Thoracic aorta (tissue), 2 donors: Measurements from ENCODE around the gene CHD1L. TPM values are rescaled to one million over a fixed set of nuclear protein-coding genes. Genes with fewer than 3 reads are reported as not detected.
A peak's percentile ranks its signal among the peaks of the same experiment; 100 is the strongest.
"Not testable (repeated sequence)": the region's sequence is repeated elsewhere in the genome, so short reads cannot be mapped to it uniquely, and the experiment has no call there.

ENCODE experiments used
- ATAC-seq: fragments of 150-250 bp; one replicate; pipeline ENCODE4 v1.8.0; 2017; ENCODE audit warnings: low read depth; ENCODE audit not compliant: insufficient number of reproducible peaks, low FRiP score
- DNase-seq: peaks from one replicate; pipeline ENCODE4 v3.0.0-alpha.2; 2020; ENCODE audit warnings: low spot score
- H3K27ac ChIP-seq, 2 donors: fragments of 200-600 bp; sonication (generic); 1 replicate in 1 of 2; 2 replicates in 1 of 2; pipeline ENCODE4 v1.5.1; 2016; ENCODE audit warnings: mild to moderate bottlenecking in 2 of 2, moderate library complexity in 2 of 2
- H3K27me3 ChIP-seq: fragments of 200-600 bp; sonication (generic); replicated peaks from 2 replicates; pipeline ENCODE4 v1.6.0; 2016; ENCODE audit warnings: mild to moderate bottlenecking; ENCODE audit not compliant: insufficient read depth
- H3K36me3 ChIP-seq: fragments of 200-600 bp; sonication (generic); one replicate; pipeline ENCODE4 v1.5.1; 2016
- H3K4me1 ChIP-seq, 2 donors: fragments of 200-600 bp; sonication (generic); 1 replicate in 1 of 2; 2 replicates in 1 of 2; pipeline versions ENCODE4 v1.5.1 to v1.6.0; 2016; ENCODE audit warnings: low read depth in 2 of 2, mild to moderate bottlenecking in 1 of 2; ENCODE audit not compliant: control insufficient read depth in 1 of 2
- H3K4me3 ChIP-seq: fragments of 200-600 bp; sonication (generic); 2 replicates; pipeline ENCODE4 v1.5.1; 2016; ENCODE audit warnings: mild to moderate bottlenecking
- H3K9me3 ChIP-seq: fragments of 200-600 bp; sonication (generic); 2 replicates; pipeline ENCODE4 v1.5.1; 2016
- CTCF ChIP-seq: fragments of 200-600 bp; sonication (generic); IDR thresholded peaks from one replicate; pipeline ENCODE4 v1.5.1; 2019; ENCODE audit warnings: antibody characterized with exemption
- total RNA-seq, 2 donors: library from RNA; depleted of rRNA; stranded (reverse); fragments of >200 nt; gene quantifications; one replicate each; pipeline versions ENCODE4 v1.1.0 to v1.2.3, GENCODE V29; 2016

Gene CHD1L
- total RNA-seq, 2 donors from 2014 or later = 36.6 to 50.8 TPM

- Histone ChIP-seq H3K9me3 (no peaks in the 10 kb centered on the region), H3K4me1 (peaks cover 7 to 13% of the 10 kb centered on the region in 2 donors), H3K36me3 (no peaks in the 10 kb centered on the region), H3K4me3 (no peak overlapping the region), H3K27ac (no peak overlapping the region), H3K27me3 (no peaks in the 10 kb centered on the region)
- no peak for TF ChIP-seq CTCF
- DNase-seq (no peak), ATAC-seq (no peak)
Observed at GRCh38 chr1:147238925-147239820, 3.3 kb upstream of the CHD1L start.

- H3K36me3 ChIP-seq, H3K27ac ChIP-seq, H3K27me3 ChIP-seq, ATAC-seq, H3K9me3 ChIP-seq, H3K4me3 ChIP-seq, DNase-seq: not testable (repeated sequence)
- peaks cover 7 to 23% of the 10 kb centered on the region in 2 donors for H3K4me1 ChIP-seq
Observed at GRCh38 chr1:147240131-147240721, 2.3 kb upstream of the CHD1L start.

- Histone ChIP-seq H3K9me3 (no peaks in the 10 kb centered on the region), H3K36me3 (no peaks in the 10 kb centered on the region), H3K4me1 (peaks cover 7 to 31% of the 10 kb centered on the region in 2 donors), H3K27ac (peak overlapping the region; percentile 95 to 96), H3K4me3 (peak overlapping the region; percentile 96), H3K27me3 (no peaks in the 10 kb centered on the region)
- TF ChIP-seq CTCF = no peak
- DNase-seq = no peak
- no peak for ATAC-seq
Observed at GRCh38 chr1:147241934-147242448, 493 bp upstream of the CHD1L start.

GRCh38 chr1:147243228-147243685, 773 bp downstream of the CHD1L start:
- Histone ChIP-seq H3K4me1 (peaks cover 10 to 38% of the 10 kb centered on the region in 2 donors), H3K36me3 (no peaks in the 10 kb centered on the region), H3K4me3 (peak overlapping the region; percentile 96), H3K27ac (peak overlapping the region; percentile 95 to 96), H3K9me3 (no peaks in the 10 kb centered on the region), H3K27me3 (no peaks in the 10 kb centered on the region)
- DNase-seq (peak; percentile 32), ATAC-seq (peak; percentile 59)
- TF ChIP-seq CTCF = no peak

- no peak for ATAC-seq
Observed at GRCh38 chr1:147243841-147244240, 1.4 kb downstream of the CHD1L start.

More at GRCh38 chr1:147243841-147244240, 1.4 kb downstream of the CHD1L start:
- peak overlapping the region; percentile 95 to 96 for H3K27ac ChIP-seq
- no peaks in the 10 kb centered on the region for H3K36me3 ChIP-seq
- peak overlapping the region; percentile 96 for H3K4me3 ChIP-seq
- H3K9me3 ChIP-seq = no peaks in the 10 kb centered on the region
- peaks cover 10 to 38% of the 10 kb centered on the region in 2 donors for H3K4me1 ChIP-seq
- DNase-seq = no peak
- no peak for TF ChIP-seq CTCF
- no peaks in the 10 kb centered on the region for H3K27me3 ChIP-seq
